Anterior cingulate cortex (tissue), 58 donors: ENCODE data around the gene TEX9.
"Not testable (repeated sequence)": the region's sequence is repeated elsewhere in the genome, so short reads cannot be mapped to it uniquely, and the experiment has no call there.

ENCODE experiments used
- DNase-seq, 58 donors: peaks; one replicate each; lab custom pipeline; 2025; lab: John Stamatoyannopoulos, UW

The TEX9 gene

DNA sequence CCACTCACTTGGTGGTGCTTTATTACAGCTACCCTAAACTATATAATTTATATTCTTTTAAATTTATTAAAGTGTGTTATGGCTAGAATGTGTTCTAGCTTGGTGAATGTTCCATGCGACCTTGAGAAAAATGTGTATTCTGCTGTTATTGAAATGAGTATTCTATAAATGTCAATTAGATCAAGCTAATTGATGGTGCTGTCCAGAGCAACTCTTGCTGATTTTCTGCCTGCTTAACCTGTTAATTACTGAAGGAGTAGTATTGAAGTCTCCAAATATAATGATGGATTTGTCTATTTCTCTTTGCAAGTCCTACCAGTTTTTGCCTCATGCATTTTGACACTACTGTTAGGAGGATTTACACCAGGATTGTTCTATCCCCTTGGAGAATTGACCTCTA lies 3.2 kb upstream of the TEX9 start:
- no peak for DNase-seq

DNA sequence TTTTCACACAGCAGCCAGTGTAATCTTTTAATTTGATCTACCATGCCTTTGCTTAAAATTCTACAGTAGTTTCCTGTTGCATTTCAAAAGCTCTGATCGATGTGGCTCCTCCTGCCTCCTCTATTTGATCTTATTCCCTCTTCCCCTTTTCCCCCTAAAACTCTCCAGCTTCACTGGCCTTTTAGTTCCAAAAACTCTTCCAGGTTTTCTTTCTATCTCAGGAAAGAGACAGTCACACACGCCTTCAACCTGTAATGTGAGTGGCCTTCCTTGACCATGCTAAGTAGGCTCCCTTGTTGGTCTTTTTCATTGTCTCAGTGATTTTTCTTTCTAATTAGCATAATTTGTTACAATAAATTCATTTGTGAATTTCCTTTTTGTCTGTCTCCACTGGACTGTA lies 985 bp downstream of the TEX9 start:
- DNase-seq: no peak

DNA sequence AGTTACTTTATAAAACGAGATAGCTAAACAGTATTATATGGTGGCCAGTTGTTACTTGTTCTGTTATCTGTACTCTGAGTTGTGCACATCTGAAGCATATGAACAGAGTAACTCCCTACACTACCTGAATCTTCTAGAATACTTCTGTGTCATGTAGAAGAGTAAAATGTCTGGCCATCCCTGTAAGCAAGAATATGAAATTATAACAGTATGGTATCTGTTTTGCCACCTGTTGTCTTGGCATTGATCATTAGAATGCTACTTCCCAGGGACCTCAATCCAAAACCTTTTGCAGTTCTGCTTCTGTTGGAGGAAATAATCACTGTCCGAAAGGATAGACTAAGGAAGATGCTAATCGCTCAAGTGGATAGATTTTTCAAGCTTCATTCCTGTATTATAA lies 1.9 kb downstream of the TEX9 start:
- DNase-seq: no peak

DNA sequence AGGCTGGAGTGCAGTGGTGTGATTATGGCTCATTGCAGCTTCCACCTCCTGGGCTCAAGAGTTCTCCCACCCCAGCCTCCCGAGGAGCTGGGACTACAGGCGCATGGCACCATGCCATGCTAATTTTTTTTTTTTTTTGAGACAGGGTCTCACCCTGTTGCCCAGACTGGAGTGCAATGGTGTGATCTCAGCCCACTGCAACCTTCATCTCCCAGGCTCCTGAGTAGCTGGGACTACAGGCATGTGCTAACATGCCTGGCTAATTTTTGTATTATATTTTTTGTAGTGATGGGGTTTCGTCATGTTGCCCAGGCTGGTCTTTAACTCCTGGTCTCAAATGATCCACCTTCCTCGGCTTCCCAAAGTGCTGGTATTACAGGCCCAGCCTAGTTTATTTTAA lies 4.0 kb downstream of the TEX9 start:
- DNase-seq: no peak

DNA sequence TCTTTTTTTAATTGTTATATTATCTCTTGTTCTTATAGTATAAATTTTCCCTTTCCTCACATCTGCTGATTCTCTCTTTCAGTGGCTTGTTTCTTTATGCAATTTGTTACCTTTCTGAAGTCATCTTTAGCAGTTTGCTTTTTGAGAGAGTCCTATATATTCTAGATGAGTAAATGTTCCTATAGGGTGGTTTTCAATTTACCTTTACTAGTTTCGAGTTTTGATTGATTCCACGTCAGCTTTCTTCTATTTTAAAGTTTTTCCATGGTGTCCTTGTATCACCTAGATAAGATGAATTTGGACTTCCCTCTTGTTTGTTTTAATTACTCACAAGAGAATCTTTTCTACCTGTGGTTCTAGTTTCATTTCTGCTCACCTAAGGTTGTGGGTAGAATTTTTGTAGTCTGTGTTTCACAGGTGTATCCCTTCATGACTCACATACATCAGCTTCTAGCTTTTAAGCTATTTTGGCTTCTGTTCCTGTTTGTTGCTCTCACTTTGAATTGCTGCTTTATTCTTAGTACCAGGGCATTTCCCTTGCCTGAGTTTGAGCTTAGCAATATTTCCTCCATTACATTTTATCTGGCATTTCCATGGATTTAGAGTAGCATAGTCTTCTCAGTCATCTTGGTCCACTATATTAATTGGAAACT lies 6.4 kb downstream of the TEX9 start:
- no peak for DNase-seq

DNA sequence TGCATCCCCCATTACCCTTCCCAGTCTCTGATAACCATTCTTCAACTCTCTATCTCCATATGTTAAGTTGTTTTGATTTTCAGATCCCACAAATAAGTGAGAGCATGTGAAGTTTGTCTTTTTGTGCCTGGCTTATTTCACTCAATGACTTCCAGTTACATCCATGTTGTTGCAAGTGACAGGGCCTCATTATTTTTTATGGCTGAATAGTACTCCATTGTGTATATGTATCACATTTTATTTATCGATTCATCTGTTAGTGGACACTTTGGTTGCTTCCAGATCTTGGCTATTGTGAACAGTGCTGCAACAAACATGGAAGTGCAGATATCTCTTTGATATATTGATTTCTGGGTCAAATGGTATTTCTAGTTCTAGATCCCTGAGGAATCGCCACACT lies 9.5 kb downstream of the TEX9 start:
- not testable (repeated sequence) for DNase-seq

DNA sequence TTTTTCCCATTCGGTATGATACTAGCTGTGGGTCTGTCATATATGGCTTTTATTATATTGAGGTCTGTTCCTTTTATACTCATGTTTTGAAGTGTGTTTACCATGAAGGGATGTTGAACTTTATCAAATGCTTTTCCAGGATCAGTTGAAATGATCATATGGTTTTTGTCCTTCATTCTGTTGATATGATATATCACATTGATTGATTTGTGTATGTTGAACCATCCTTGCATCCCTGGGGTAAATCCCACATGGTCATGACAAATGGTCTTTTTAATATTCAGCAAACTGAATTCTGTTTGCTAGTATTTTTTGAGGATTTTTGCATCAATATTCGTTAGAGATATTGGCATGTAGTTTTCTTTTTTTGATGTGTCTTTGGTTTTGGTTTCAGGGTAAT lies 12.6 kb downstream of the TEX9 start:
- DNase-seq: not testable (repeated sequence)

DNA sequence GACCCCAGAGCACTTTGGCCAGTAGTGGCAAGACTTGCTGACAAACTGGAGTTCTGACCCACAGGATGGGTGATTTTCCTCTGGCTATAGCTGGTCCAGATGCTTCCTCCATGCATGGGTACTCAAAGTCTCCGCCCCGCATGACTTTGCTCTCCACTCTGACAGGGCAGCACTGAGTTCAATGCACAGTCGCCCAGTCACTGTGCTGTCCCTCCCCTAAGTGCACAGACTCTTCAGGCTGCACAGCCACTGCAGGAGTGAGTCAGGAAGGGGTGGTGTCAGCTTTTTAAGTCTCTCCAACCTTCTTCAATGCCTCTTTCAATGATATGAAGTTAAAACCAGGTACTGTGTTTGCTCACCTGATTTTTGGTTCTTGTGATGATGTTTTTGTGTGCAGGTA lies 17.8 kb downstream of the TEX9 start:
- DNase-seq: no peak

DNA sequence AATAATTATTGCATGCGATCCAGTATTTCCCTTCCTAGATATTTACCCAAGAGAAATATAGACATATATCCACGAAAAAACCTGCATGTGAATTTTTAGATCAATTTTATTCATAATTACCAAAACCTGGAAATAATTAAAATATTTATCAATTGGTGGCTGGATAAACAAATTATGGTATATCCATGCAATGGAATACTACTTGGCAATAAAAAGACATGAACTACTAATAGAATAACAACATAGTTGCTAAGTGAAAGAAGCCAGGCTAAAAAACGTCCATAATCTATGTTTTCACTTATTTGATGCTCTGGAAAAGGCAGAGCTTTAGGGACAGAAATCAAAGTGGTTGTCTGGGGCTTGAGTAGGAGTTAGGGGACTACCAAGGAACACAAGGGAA lies 20.7 kb downstream of the TEX9 start:
- no peak for DNase-seq

DNA sequence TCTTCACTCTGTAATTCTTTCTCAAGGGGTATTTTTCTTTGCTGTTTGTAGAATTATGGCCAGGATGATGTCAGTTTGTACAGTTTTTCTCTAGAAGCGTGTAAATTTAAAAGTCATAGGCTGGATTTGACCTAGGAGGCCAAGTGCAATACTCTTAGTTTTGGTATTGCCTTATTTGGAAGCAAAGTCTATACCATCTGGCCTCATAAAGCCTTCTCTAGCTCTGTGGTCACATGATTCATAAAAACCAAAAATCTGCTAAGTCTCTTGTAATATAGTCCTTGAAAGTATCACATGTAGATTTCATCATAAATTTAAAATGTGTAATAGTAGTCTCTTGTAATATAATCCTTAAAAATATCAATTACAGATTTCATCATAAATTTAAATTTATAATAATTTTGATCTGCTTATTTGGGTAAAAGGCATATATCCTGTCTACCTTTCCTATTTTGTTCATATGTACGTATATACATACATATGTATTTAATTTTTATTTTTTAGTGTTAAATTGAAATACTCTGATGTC lies 25.6 kb downstream of the TEX9 start:
- no peak for DNase-seq

DNA sequence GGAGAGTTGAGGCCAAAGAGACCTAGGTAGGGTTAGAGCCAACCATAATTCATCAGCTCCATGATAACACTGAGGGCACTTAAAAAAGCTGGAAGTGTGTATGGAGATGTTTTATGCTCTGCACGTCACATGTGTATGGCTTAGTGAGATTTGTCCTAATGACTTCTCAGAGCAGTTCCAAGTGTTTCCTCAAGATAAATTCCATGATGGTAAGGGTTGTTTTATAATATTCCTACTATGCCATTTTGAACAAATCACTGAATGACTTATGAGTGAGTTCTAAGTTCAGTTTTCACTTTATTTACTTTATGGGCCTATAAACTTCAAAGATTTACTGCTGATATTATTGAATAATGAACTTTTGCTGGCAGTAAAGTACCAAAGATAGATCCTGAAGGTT lies 28.1 kb downstream of the TEX9 start:
- DNase-seq: no peak

DNA sequence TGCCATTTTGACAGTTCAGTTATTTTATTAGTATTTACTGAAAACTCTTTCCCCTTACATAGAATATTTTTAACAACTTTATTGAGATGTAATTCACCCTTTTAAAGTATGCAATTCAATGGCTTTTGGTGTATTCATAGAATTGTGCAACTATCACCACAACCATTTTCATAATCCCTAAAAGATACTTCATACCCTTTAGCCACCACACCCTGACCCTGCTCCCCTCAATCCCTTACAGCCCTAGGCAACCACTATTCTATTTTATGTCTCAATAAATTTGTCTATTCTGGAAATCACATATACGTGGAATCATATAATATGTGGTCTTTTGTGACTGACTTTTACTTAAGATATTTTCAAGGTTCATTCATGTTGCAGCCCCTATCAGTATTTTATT lies 29.7 kb downstream of the TEX9 start:
- no peak for DNase-seq

DNA sequence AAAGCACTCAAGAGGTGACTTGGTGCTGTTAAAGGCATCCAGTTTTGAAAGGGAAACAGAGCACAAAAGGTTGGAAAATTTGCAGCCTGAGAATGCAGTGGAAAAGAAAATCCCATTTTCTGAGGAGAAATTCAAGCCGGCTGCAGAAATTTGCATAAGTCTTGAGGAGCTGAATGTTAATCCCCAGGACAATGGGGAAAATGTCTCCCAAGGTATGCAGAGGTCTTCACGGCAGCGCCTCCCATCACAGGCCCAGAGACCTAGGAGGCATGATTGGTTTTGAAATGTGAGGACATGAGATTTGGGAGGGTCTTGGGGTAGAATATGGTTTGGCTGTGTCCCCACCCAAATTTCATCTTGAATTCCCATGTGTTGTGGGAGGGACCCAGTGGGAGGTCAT lies 32.1 kb downstream of the TEX9 start:
- not testable (repeated sequence) for DNase-seq

DNA sequence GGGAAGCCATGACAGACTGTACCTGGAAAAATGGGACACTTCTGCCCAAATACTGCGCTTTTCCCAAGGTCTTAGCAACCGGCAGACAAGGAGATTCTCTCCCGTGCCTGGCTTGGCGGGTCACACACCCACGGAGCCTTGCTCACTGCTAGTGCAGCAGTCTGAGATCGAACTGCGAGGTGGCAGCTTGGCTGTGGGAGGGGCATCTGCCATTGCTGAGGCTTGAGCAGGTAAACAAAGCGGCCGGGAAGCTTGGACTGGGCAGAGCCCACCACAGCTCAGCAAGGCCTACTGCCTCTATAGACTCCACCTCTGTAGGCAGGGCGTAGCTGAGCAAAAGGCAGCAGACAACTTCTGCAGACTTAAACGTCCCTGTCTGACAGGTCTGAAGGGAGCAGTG lies 34.0 kb downstream of the TEX9 start:
- not testable (repeated sequence) for DNase-seq

DNA sequence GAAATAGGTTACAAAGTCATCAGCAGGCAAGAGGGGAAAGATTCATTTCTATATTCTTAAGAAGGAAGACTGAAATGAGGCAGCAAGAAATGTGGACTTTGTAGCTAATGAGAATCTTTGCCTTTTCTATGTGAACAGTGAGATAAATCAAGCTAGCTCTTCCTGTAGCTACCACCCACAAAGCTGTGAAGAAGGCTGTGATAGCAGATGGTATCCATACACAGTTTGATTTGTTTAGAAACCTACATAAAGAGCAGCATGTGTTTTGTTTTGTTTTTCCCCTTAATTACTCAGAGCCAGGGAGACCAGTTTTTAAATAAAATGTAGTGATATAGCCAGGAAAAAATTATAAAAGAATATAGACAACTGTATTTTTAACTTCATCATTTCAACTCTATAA lies 45.5 kb downstream of the TEX9 start:
- peak in 4 of 58 donors; percentile 1 to 35 (median 4) for DNase-seq

DNA sequence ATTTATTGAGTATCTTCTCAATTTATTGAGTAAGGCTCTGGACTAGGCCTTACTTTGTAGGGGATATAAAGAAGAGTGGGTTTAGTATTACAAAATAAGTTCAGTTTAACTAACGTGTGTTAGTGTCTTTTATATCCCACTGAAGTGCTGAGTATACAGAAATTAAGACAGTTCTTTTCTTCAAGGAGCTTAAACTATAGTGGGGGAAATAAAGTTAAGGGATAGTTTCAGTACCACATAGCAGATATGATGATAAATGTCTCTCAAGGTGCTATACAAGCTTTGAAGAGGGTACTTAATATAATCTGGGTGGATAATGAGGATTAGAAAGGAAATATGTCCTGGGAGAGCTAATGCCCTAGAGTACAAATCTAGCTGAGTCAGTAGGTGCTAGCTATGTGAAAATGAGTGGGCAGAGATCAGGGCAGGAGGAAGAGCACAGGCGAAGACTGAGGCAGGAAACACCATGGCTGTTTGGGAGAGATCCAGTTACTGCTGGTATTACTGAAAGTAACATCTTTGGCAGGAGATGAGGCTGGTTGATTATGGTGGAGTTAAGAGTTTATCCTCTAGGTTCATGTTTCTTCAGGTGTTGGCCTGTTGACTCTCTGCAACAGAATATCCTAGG lies 46.0 kb downstream of the TEX9 start:
- no peak for DNase-seq

DNA sequence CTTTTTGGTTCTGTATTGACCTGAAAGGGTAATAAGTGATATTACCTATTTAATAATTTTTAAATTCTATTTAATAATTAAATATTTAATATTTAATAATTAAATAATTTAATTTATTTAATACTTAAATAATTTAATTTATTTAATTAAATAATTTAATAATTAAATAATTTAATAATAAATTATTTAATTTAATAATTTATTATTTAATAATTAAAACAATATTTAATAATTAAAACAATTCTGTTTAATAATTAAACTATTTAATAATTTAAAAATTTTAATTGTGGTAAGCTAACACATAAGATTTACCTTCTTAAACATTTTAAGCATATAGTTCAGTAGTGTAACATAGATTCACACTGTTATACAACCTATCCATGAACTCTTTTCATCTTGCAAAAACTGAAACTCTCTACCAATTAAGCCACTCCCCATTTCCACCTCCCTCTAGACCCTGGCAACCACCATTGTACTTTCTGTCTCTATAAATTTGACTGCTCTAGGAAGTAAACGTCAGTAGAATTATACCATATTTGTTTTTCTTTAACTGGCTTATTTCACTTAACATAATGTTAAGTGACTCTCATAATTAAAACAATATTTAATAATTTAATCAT lies 48.0 kb downstream of the TEX9 start:
- DNase-seq: not testable (repeated sequence)

DNA sequence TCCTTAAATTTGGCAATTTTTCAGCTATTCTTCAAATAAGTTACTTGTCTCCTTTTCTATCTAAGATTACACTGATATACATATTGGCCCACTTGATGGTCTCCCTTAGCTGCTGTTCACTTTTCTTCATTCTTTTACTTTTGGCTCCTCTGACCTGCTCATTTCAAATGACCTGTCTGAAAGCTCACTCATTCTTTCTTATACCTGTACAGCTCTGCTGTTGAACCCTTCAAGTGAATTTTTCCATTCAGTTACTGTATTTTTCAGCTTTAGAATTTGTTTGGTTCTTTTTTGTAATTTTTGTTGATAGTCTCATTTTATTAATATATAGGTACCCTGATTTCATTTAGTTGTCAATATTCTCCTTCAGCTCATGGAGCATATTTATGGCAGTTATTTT lies 60.0 kb downstream of the TEX9 start:
- DNase-seq: no peak

DNA sequence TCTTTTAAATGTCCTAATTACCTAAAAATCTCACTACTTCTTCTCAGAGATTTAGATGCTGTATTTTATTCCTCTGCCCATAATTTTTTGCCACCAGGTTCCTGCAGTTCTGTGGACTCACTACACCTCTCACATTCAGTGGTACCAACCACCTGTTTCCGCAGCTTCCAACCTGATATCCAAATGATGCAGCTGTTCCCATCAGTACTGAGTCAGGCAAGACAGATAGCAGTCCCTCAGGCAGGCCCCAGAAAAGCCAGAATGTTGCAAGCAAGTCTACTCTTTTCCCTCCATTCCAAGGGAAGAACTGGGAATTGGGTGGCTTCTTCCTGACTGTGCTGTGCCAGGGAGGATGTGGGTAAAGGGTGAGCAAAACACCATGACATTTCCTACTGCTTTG lies 60.8 kb downstream of the TEX9 start:
- no peak for DNase-seq

DNA sequence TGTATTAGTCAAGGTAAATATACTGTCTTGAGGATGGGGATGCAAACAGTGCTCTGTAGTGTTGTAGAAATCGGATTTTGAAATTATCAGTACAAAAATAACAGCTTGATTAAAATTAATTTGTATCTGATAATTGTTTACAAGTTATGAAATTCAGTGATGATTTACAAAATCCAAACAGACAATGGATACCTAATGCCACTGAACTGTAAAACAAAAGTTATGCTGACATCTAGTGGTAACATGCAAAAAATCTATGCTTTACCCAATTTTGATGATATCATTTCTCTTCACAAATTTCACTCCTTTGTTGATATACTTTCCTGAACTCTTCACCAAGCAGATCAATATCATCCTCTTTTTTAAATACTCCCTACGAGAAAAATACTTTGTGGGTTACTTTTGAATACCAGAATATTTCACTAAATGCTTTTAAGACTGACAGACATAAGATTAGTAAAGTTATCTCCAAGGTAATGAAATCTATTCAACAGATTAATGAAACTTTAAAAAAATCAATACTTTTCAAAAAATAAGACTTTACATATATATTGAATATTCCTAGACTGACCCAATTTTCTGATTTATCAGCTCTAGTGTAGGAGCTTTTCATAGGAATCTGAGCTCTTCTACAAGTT lies 63.7 kb downstream of the TEX9 start:
- no peak for DNase-seq

DNA sequence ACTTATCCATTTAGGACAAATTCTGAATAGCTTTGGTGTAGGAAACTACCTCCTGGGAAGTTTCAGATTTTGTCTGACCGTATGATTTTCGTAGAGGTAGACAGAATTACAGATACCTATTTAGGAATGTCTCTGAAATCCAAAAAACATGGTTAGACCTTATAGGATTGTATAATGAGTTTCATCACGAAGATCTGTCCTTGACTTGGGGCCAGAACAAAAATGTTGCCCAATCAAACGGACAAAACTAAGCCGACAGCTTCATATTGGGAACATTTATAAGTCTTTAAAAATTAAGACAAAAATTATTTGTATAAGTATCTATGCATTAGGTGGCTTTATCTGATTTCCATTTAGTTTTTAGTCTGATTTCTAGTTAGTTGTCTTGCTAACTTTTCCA lies 67.1 kb downstream of the TEX9 start:
- DNase-seq: no peak
